Mucosa of descending colon (tissue), 3 donors: ENCODE data around the gene CYP46A1. TPM values are rescaled to one million over a fixed set of nuclear protein-coding genes. Genes with fewer than 3 reads are reported as not detected.

Experiments
- ATAC-seq: fragments of 200-7000 bp; cut with Tn5 transposase; one replicate; pipeline ENCODE4 v1.9.1; 2020; ENCODE audit warnings: mild to moderate bottlenecking, moderate library complexity
- DNase-seq, 3 donors: peaks; one replicate each; pipeline ENCODE4 v3.0.0-alpha.2; 2020
- H3K36me3 ChIP-seq: fragments of 200-600 bp; one replicate; pipeline ENCODE4 v1.8.0; 2021; ENCODE audit warnings: low read depth, mild to moderate bottlenecking
- H3K4me1 ChIP-seq: fragments of 200-600 bp; one replicate; pipeline ENCODE4 v1.8.0; 2021; ENCODE audit warnings: low read depth, mild to moderate bottlenecking
- H3K4me3 ChIP-seq: fragments of 200-600 bp; one replicate; pipeline ENCODE4 v1.8.0; 2021; ENCODE audit warnings: mild to moderate bottlenecking
- H3K9me3 ChIP-seq: fragments of 200-600 bp; one replicate; pipeline ENCODE4 v1.8.0; 2021; ENCODE audit warnings: mild to moderate bottlenecking
- CTCF ChIP-seq: fragments of 200-600 bp; IDR thresholded peaks from one replicate; pipeline ENCODE4 v1.8.0; 2022; ENCODE audit warnings: antibody characterized with exemption, mild to moderate bottlenecking
- intact Hi-C, 2 donors: fragments of 100-400 bp; cut with DNase I in 1 of 2; cut with micrococcal nuclease in 1 of 2; formaldehyde crosslinking; loops; one replicate each; pipeline versions ENCODE4 v1.11.0 to v1.11.1; 2022; cut with DNase I, micrococcal nuclease
- total RNA-seq, 3 donors: library from RNA; stranded (reverse); fragmentation: NEBNext Ultra II Directional in 2 of 3; extraction: Animal tissue kit (Norgen Biotek cat#: 25700) in 2 of 3; gene quantifications; one replicate each; pipeline versions ENCODE4 v1.2.1 to v1.2.4, GENCODE V29; 2021 to 2023
- donor health status: DM: no; HTN: no; CAD: no; lungs with moderate emphysema.
- donor health status: DM: no; HTN: no; CAD: no.
- donor health status: DM: no; HTN: yes; CAD: no.

The CYP46A1 gene
- total RNA-seq, 3 donors from 2014 or later, result 0.14 to 1.0 (median 0.22) TPM

- TF ChIP-seq CTCF, result no peak
- Histone ChIP-seq H3K4me3 (no peak overlapping the region), H3K4me1 (peaks cover 6% of the 10 kb centered on the region), H3K36me3 (no peaks in the 10 kb centered on the region), H3K9me3 (no peaks in the 10 kb centered on the region)
- ATAC-seq (no peak), DNase-seq (no peak)
- intact Hi-C loops, result no loop called here
Observed at GRCh38 chr14:99648027-99648784, 35.9 kb upstream of the CYP46A1 start.

GRCh38 chr14:99649219-99649618 is 34.9 kb upstream of the CYP46A1 start:
- H3K4me3 ChIP-seq, result no peak overlapping the region
- intact Hi-C loops, result no loop called here
- ATAC-seq (no peak), DNase-seq (no peak)
- H3K9me3 ChIP-seq, result no peaks in the 10 kb centered on the region
- peaks cover 6% of the 10 kb centered on the region for H3K4me1 ChIP-seq
- TF ChIP-seq CTCF, result no peak
- H3K36me3 ChIP-seq, result no peaks in the 10 kb centered on the region

GRCh38 chr14:99649643-99650042 is 34.5 kb upstream of the CYP46A1 start:
- intact Hi-C loops, result no loop called here
- no peak for ATAC-seq

GRCh38 chr14:99650189-99650588 is 33.9 kb upstream of the CYP46A1 start:
- intact Hi-C loops, result no loop called here

More at GRCh38 chr14:99649643-99650042, 34.5 kb upstream of the CYP46A1 start:
- H3K4me1 ChIP-seq, result peaks cover 5% of the 10 kb centered on the region
- DNase-seq, result no peak
- TF ChIP-seq CTCF, result no peak
- H3K9me3 ChIP-seq, result no peaks in the 10 kb centered on the region
- no peak overlapping the region for H3K4me3 ChIP-seq
- H3K36me3 ChIP-seq, result no peaks in the 10 kb centered on the region

GRCh38 chr14:99651953-99652746 is 31.9 kb upstream of the CYP46A1 start:
- no peaks in the 10 kb centered on the region for H3K4me1 ChIP-seq
- no peak for DNase-seq
- no peaks in the 10 kb centered on the region for H3K36me3 ChIP-seq
- no peaks in the 10 kb centered on the region for H3K9me3 ChIP-seq
- no peak for TF ChIP-seq CTCF
- H3K4me3 ChIP-seq, result no peak overlapping the region
- intact Hi-C loops, result no loop called here
- ATAC-seq, result no peak

More at GRCh38 chr14:99650189-99650588, 33.9 kb upstream of the CYP46A1 start:
- H3K36me3 ChIP-seq, result no peaks in the 10 kb centered on the region
- H3K4me3 ChIP-seq, result no peak overlapping the region
- H3K4me1 ChIP-seq, result no peaks in the 10 kb centered on the region
- DNase-seq (no peak), ATAC-seq (no peak)
- TF ChIP-seq CTCF, result no peak
- no peaks in the 10 kb centered on the region for H3K9me3 ChIP-seq
